Fibroblast of skin of abdomen (primary cell): ENCODE data around the gene HNRNPCL4. TPM values are rescaled to one million over a fixed set of nuclear protein-coding genes. Genes with fewer than 3 reads are reported as not detected.
"Not testable (repeated sequence)": the region's sequence is repeated elsewhere in the genome, so short reads cannot be mapped to it uniquely, and the experiment has no call there.

ENCODE experiments used
- DNase-seq: peaks from one replicate; pipeline ENCODE4 v3.0.0-alpha.2; 2013
- polyA plus RNA-seq, 2 experiments: library from polyadenylated mRNA; unstranded; fragments of 120-200 nt; gene quantifications; one replicate each; pipeline ENCODE4 v1.2.1, GENCODE V29; 2013; ENCODE audit not compliant: insufficient read length in 2 of 2

Gene HNRNPCL4
- not detected for polyA plus RNA-seq (2013, experiment 1 of 2; ENCODE audit: insufficient read length)
- polyA plus RNA-seq (2013, experiment 2 of 2; ENCODE audit: insufficient read length): 0.31 TPM

DNA sequence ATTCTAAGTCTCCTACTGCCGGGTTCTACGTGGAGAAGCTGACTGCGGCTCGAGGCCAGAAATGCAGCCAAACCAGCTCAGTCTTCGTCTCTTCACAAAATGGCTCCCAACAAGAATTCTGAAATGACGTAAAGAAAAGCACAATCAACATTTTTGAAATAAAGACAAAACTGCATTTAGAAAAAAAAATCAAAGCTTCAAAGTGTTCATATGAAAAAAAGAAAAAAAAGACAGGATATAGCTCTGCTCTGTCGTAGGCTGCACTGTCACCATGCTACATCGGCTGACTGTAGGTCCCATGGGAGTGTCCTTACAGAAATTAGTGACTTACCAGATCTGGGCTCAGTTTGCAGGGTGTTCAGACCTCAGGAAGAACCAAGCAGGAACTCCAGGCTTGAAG is at the start of gene HNRNPCL4:
TSS of gene HNRNPCL4 (minus strand) at position 101 of the 400 bp plus-strand sequence. CDS start 164 bp downstream, outside the sequence.
- DNase-seq: not testable (repeated sequence)

DNA sequence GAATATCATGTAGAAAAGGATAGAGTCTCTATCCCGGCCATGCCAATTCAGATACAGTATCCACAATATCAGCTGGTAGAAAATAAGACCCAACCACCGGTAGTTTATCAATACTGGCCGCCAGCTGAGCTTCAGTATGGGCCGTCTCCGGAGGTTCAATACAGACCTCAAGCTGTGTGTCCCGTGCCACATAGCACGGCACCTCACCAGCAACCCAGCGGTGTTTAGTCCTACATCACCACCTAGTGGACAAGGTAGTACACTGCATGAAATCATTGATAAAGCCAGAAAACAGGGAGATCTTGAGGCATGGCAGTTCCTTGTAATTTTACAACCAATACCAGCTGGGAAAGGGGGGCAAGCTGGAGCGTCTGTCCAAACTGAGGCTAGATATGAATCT is 43.3 kb upstream of the HNRNPCL4 start:
- DNase-seq: not testable (repeated sequence)

DNA sequence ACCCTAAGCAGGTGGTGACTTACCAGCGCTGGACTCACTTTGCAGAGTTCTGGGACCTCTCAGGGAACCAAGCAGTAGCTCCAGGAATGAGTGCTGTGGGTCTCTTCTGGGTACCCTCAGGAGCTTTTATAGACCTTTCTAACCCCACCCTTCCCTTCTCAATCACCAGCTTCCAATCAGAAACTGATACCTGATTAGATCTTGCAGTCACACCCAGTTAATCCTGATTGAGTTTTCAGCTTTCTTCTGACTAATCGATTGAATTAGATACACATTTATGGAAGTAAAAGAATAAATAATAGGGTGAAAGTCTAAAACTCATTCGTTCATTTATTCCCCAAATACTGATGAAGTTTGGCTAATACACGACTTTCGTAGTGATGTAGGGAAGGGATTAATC is 35.9 kb upstream of the HNRNPCL4 start, which contains the start of gene PRAMEF13:
TSS of gene PRAMEF13 (minus strand) at position 101 of the 400 bp plus-strand sequence. CDS start 1,820 bp downstream, outside the sequence.
- DNase-seq: not testable (repeated sequence)

DNA sequence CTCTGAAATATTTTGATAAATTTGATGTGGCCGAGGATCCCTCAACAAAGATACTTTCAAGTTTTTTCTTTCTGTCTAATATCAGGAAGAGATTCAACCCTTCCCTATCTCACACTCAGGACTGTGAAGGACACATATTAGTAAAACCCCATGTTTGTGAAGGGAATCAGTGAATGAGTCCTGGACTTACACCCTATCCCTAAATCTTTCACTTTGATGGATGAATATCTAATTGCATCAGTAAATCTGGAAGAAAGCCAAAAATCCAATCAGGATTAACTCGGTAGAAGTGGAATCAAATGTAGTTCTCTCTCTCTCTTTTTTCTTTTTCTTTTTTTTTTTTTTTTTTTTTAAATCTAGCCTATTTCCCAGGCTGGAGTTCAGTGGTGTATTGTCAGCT is 6.1 kb upstream of the HNRNPCL4 start, which contains the start of gene PRAMEF9:
TSS of gene PRAMEF9 (plus strand) at position 301 of the 400 bp plus-strand sequence. CDS start 3,433 bp downstream, outside the sequence.
- DNase-seq: not testable (repeated sequence)

DNA sequence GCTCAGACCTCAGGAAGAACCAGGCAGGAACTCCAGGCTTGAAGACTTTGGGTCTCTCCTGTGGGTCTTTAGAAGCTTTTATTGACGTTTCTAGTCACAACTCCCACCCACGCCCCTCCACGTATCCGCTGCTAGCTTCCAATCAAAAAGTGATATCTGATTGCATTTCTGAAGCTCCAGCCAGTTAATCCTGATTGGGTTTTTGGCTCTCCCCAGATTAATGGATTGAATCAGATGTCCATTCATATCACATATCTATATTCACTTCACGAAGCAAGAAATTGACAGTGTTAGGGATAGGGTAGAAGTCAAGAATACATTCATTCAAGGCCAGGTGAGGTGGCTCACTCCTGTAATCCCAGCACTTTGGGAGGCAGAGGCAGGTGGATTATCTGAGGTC is 9.5 kb downstream of the HNRNPCL4 start, which contains the start of gene PRAMEF26:
TSS of gene PRAMEF26 (minus strand) at position 101 of the 400 bp plus-strand sequence. CDS start 2,914 bp downstream, outside the sequence.
- DNase-seq: not testable (repeated sequence)

DNA sequence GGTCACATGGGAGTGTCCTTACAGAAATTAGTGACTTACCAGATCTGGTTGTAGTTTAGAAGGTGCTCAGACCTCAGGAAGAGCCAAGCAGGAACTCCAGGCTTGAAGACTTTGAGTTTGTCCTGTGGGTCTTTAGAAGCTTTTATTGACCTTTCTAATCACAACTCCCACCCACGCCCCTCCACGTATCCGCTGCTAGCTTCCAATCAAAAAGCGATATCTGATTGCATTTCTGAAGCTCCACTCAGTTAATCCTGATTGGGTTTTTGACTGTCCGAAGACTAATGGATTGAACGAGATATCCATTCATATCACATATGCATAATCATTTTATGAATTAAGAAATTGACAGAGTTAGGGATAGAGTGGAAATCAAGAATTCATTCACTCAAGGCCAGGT is 48.7 kb downstream of the HNRNPCL4 start, which contains the start of gene HNRNPCL2:
TSS of gene HNRNPCL2 (minus strand) at position 101 of the 400 bp plus-strand sequence. CDS start 454 bp downstream, outside the sequence.
- DNase-seq: not testable (repeated sequence)
